SIG-M5 (cell line): Measurements from ENCODE around the gene DOCK1.

ENCODE experiments used
- DNase-seq: peaks from one replicate; lab custom pipeline; 2025; lab: John Stamatoyannopoulos, UW

The DOCK1 gene

DNA sequence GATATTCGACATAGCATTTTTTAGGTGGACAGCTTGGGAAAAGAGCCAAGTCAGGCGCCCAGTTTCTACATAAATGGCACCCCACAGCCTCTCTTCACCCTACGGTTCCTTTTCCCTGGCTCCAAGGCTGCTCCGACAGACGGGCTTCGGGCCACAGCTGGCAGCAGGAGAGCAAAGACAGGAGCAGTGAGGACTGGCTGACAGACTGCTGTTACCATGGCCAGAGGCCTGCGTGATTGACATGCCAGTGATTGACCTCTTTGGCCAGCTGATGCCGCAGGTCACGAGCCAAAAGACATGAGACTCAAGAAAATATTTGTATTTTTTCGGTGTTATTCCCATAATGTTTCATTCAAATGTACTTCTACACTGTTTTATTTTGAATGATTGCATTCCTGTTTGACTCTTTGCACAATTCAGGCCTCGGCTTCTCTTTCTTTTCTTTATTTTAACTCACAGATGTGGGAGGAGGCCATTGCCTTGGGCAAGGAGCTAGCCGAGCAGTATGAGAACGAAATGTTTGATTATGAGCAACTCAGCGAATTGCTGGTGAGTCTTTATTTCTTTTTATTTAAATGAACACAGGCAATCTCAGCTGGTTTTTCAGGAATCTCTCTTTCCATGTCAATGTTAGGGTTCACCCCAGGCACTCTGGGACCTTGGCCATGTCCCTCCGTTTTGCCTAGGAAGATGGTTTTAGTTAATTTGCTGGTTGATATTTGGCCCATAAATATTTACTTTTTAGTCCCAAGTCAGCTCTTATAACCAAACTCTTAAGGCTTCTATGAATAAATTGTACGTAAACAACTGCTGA lies 497.6 kb downstream of the DOCK1 start:
- DNase-seq = no peak

DNA sequence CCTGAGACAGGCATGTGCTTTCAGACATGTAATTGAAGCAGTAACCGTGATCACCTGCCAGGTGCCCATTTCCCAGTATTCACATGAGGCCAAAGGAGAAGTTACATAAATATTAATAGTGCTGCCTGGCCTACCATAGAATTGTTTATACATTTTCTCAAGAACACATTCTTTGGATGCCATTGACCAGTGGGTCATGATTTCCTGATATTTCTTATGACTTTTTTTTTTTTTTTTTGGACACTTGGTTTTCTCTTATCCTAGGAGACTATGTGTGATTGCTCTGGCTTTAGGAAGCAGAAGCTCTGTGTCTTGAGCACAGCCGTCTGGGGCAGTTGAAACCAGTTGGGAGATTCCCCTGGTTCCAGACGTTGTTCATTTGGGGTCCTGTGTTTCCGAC lies 500.0 kb downstream of the DOCK1 start:
- DNase-seq = no peak

DNA sequence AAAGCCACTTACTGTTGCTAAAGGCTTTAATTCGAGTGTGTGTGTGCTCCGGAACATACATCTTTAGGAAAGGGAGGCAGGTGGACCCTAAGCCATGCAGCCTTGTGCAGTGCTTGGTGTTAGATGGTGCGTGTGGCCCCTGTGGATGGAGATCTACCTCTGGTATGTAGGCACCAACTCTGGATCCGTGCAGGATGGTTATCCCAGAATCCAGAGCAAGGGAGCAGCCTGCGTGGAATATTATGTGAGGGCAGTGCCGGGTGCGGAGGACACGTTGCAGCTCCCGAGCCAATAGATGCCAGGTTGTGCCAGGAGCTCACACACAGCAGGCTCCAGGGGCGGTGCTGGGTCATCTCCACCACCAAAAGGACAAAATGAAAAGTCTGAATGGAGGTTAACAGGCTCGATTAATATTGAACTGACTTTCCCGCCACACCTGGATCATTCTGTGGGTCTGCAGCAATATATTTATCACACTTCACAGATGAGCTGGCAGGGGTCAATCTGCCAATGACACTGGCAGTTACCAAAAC lies 500.9 kb downstream of the DOCK1 start:
- DNase-seq = no peak

DNA sequence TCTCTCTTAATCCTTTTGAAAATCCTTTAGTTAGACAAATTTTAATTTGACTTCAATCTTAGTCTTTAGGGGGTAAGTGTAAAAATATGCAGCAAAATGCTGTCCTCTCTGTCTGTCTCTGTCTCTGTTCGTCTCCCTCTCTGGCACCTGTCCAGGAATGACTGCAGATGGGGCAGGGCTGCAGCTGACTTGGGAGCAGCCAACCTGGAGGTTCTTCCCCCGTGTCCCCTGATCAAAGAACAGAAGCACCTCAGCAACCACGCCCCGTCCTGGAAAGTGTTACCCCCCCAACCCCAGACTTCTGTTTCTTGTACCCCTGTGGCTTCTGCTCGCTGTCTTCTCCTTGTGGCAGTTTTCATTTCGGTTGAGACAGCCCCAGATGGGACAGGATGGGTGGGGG lies 502.3 kb downstream of the DOCK1 start:
- DNase-seq = no peak

DNA sequence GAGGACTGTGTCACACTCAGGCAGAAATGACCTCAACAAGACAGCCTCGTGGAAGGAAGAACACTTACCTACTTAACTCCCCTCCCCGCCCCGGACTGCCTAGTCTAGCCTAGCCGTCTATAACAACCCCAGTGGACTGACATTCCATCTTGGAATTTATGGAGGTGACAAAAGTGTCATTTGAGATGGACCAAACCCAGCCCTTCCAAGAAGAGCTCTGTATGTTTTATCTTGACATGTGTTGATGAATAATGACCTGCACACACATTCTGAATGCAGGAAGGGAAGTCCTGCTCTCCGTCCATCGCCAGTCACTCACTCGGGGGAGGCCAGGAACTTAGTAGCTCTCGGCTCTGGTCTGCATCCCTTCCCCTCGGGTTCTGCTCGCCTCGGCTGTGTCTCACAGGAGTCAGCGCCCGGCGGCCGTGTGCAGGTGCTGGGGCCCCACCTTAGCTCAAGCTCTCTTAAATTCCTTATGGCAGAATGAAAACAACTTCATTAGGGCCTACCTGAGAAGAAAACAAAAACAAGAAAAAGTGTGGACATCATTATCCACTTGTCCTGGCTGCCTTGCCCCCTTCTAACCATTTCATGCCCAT lies 503.0 kb downstream of the DOCK1 start:
- DNase-seq = no peak

DNA sequence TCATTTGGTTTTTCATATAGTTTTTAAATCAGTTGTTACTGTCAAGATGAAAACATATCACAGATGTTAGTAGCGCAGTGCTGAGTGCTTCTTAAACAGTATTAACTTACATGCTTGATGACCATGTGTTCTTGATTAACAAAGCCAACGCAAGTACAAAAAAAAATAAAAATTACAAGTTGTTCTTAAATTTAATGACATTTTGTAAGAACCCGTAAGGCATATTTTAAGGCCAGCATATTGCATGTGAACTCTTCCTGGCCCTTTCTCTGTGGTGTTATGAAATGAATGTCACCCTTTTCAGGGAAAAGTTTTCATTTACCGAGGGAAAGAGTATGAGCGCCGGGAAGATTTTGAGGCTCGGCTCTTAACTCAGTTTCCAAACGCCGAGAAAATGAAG lies 503.5 kb downstream of the DOCK1 start:
- DNase-seq = no peak

DNA sequence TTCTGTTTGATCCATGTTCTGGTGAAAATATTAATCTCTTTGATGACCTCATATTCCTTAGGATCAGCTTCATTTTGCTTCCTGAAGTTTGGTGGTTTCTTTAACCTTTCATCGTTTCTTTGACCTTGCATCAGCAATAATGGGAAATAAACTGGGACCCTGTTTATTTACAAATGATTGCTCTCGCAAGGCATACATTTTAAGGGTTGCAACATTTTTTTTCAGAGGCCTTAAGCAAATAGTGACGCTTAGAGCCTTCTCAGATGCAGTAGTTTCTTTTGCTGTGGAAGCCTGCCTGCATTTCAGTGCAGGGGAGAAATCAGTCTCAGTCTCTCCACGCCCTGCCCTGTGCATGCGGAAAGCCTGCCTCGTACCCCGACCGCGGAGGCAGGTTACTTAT lies 504.8 kb downstream of the DOCK1 start:
- DNase-seq = no peak

DNA sequence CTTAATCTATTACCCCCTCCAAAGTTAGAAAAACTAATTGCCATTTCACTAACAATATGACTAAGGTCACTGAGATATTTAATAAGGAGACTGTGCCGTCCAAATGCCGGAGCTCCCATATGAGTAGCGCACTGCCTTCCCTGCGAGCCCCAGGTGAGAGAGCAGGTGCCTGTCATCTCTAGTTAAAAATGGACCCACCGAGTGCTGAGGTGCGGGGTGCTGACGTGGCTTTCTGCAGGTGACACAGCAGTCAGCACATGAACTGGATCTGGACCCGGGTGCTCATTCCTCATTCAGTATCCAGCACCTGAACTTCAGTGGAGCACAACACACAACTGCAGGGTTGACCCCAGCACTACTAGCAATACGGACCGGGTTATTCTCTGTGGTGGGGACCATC lies 505.8 kb downstream of the DOCK1 start:
- DNase-seq = no peak

DNA sequence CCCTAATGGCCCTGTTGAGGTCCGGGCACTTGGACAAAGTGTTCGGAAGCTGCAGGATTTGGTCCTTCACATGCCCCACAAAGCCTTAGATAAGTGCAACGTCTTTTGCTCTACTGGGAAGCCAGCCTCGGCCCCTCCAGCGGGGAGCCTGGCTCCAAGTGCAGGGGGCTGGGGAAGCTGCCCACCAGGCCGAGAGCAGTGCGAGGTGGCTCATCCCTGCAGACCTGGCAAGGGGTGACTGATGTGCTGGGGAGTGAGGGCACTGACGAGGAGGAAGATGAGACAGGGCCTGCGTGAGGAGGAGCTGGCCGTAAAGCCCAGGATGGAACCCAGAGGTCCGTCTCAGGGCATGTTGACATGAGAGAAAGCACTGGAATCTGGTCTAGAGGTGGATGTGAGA lies 508.1 kb downstream of the DOCK1 start:
- DNase-seq = no peak

DNA sequence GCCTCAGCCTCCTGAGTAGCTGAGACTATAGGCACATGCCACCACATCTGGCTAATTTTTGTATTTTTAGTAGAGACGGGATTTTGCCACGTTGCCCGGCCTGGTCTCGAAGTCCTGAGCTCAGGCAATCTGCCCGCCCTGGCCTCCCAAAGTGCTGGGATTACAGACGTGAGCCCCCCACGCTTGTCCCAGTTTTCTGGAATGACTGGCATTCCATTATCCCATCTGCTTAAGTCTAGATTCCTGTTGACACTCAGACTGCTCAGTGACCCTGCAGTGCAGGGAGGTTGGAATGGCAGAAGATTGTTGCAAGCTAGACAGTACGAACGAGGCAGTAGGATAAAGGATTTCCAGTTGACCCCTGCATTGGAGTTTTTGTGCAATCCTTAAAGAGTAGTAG lies 508.8 kb downstream of the DOCK1 start:
- DNase-seq = no peak

DNA sequence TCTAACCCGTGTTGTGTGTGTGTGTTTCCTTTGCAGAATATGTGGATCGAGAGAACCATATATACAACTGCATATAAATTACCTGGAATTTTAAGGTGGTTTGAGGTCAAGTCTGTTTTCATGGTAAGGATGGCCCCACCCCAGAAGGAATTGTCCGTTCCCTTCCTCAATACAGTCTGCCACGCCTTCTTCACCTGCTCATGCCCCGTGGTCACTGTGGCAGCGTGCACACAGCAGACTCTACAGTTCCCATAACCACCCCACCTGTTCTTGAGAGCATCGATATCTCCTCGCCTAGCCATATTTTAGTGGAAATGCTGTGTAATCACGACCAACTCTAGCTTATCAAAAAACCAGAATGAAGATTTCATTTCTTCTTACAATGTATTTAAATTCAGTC lies 509.9 kb downstream of the DOCK1 start:
- no peak for DNase-seq

DNA sequence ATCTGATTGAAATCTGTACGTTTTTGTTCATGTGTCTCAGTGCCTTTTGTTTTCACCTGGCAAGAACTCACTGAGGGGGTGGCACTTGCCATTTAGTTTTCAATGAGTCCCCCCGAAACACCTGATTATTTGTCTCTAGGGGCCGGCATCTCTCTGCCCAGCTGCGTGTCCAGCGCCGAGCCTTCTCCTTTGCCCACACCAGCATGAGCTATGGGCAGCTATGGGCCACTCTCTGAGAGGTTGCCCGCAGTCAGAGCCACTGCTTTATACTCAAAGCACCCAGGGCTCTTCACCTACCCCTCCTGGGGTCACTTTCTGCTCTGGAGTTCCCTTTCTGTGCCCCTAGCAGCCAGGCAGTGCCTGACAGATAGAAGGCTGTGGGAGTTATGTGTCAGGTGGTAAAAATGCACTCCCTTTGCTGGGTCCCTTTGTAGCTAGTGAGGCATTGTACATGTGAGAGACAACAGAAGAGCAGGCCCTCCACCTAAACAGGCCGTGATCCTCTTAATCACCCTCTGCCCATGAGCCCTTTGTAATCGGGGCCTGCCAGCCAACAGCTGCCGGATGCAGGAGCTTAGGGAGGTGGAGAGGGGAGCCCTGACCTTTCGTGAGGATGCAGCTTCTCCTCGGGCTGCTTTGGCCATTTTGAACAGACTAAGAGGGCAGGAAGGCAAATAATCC lies 510.8 kb downstream of the DOCK1 start:
- no peak for DNase-seq

DNA sequence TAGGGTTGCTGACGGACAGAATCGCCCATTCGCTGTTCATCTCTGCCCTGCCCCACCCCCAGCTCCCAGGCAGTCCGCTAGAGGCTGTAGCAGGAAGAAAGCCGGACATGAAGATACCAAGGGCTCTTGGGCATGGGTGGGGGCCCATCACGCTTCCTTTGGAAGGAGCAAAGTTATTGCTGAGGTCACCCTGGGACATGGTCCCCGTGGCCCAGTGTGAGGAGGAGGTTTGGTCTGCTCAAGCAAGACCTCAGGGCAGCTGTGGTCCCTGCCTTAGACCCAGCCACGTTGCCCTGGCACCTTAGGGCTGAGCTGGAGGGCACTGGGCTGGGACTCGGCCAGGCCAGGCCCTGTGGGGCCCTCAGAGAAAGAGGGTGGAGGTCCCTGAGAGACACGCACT lies 511.8 kb downstream of the DOCK1 start:
- DNase-seq = no peak

DNA sequence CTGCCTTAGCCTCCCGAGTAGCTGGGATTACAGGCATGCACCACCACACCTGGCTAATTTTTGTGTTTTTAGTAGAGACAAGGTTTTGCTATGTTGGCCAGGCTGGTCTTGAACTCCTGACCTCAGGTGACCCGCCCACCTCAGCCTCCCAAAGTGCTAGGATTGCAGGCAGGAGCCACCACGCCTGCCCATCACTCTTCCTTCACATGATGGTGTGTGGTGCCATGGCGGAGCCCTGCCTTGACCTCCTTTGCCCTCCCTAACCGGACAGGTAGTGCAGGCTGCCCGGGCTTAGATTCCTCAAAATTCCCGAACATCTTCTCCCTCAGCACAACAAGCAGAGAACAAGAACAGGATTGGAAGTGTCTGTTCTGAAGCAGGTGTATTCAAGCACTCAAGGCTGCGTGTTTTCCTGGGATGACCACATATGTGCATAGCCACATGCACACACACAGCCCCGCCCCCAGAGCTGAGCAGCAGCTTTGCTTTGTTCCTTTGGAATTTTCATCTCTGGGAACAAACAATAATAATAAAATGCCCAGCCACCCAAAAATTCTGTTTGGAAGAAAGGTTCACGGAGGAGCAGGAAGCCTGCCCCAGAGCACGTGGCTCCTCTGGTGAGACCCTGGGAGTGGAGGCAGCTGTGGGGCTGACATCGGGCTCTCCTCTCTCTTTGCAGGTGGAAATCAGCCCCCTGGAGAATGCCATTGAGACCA lies 512.6 kb downstream of the DOCK1 start:
- DNase-seq = no peak

DNA sequence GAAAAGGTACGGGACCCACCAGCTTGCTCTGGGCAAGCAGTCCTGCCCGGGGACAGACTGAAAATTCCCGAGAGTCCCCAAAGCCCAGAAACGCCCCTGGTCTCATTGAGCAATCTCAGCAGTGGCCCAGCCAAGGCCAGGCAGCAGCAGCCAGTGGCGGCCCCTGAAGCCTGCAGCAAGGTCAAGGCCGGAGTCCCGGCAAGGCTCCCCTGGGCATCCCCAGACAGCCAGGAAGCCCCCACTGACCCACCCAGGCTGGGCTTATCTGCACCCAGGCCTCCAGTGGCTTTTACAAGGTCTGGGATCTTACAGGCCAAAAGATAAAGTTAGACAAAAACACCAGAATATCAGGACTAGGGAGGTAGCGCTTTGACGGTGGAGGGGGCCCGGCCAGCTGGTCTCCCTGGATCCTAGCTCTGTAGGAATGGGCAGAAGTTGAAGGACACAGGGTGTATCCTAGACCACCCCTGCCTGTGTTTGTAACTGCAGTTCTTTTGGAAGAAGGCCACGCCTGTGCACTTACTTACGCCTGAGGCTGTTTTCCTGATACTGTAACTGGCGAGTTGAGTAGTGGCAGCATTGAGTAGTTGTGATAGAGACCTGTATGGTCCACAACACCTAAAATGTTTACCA lies 513.4 kb downstream of the DOCK1 start:
- DNase-seq = no peak

DNA sequence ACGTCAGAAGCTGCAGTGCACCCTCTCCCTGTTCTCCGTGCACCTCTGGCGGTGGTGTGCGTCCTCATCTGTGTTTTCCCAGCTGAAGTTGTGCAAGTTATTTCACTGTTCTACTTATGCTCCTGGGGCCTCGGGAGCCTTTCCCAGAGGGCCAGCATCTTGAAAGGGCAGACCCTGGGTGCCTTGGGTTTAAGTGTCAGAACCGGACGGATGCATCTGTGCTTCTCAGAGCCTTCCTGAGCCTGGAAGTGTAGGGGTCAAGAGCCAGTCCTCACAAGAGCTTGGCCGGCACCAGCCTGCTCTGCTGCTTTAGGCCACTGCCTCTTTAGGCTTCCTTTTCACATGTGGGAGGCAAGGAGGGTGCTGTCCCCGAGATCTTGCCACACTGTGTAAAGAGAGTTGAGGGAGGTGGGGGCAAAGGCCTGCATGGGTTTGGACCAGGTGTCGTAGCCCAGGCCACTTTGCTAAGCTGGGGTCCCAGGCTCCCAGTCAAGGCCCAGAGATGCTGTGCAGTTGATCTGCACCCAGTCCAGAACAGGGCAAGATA lies 515.0 kb downstream of the DOCK1 start:
- DNase-seq = no peak

DNA sequence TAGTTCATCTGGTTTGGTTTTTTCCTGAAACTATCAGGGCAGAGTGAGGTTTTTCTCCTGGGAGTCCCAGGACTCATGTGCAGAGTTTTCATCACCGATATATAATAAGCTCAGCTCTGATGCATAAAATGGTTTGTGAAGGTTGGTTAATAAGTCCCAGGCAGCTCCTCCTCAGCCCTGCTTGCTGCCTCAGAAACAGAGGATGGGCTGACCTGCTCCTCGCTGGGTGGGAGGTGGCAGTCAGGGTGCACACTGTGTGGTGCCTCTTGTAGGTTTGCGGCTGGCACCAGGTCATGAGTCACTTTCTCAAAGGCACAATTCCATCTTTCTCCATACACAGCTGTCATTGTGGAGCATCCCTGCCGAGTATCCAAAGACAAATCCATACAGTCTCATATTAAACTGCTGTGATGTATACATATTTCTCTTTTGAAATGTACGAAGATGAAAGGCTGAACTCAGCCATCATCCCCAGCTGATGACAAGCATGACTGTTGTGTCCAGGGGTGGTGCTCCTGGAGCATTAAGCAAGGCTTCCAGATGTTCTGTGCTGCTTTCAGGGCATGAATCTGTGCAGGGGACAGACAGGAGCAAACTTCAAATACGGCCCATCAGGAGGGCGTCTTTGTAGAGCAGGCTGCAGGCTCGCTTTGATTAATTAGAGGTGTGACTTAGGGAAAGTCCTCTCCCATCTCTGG lies 518.1 kb downstream of the DOCK1 start:
- no peak for DNase-seq

DNA sequence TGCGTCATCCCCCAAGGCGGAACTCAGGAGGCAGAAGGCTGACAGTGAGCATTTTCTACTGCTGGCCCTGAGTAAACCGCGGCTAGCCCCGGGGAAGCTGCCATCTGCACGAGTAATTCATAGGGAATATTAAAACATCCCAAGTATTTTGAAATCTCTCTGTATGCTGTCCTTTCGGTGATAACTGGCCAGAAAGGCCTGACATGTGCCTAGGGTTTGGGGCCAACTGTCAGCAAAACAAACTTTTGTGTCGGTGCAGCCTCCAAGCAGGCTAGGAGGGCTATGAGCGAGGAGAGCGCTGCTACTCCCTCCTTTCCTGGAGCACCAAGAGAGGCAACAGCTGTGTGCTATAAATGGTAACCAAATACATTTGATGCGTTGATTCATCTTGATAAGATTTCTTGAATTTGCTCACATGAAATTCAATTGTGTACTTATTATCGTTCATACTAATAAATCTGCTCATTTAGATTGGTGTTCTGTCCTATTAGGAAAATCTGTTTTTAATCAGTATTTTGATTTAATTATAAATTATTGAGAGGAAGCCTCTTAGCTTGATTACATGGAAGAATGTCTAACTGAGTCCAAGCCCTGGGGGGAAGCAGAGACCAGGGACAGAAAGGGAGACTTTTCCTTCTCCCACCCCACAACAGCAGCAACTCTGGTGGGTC lies 519.5 kb downstream of the DOCK1 start:
- DNase-seq = no peak

DNA sequence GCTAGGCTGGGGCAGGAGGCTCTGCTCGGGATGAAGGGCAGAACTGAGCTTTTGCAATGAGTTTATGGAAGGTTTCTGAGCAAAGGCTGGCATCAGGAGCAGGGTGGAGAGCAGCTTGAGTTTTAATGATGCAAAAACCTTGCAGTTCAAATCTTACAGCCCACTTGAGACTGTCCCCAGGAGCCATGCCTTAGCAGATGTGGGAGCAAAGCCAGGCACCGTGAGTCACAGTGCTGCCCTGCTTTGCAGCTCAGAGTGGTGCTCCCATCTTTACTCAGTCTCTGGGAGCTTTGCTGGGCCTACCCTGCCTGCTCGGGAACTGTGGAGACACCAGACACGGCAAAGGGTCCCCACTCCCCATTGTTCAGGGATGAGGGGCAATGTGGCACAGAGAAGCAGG lies 521.5 kb downstream of the DOCK1 start:
- DNase-seq = no peak

DNA sequence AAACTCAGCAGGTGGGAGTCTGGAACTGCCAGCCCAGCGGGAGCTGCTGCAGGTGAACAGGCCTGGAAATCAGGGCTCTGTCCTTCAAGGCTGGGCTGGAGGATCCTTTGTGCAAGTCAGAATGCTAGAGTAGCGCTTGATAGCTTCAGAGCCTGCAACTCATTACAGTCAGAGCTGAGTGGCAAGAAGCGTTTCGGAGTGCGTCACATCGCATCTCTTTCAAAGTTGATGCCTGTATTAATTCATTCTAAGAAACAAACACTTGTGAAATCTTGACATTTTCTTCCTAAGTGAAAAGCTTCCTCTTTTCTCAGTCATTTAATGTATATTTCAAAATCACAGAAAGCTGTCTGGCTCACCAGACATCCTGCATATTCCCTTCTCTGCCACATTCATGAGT lies 522.7 kb downstream of the DOCK1 start:
- no peak for DNase-seq
